Right lobe of liver (tissue), 4 donors: Measurements from ENCODE around the gene NTMT2.

Experiments
- CTCF ChIP-seq, 4 donors: fragments of 200-600 bp in 3 of 4; fragments of 450-650 bp in 1 of 4; IDR thresholded peaks; one replicate each; pipeline versions ENCODE4 v1.5.1 to v1.8.0; 2016 to 2022; ENCODE audit warnings: antibody characterized with exemption in 4 of 4, mild to moderate bottlenecking in 2 of 4
- POLR2A ChIP-seq: fragments of 450-650 bp; IDR thresholded peaks from one replicate; pipeline ENCODE4 v1.6.1; 2017; ENCODE audit warnings: antibody characterized with exemption, mild to moderate bottlenecking
- donor health status: DM: no; HTN: no; CAD: no.
- donor health status: DM: no; HTN: no; CAD: no.
- donor health status: DM: no; HTN: yes; CAD: no.

DNA sequence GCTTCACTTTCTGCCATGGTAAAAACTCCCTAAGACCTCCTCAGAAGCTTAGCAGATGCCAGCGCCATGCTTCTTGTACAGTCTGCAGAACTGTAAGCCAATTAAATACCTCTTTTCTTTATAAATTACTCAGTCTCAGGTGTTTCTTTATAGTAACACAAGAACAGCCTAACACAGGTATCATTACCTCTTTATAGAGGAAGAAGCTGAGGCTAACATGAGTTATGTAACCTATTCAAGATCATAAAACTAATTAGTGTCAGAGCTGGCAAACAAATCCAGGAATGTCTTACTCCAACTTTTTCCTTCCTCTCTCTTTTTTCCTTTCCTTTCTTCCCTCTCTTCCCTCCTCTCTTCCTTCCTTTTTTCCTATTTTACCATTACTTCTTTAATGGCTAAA lies 9.3 kb downstream of the NTMT2 start:
- TF ChIP-seq CTCF (IDR thresholded peaks at IDR 0.05) (no peak), POLR2A (no peak)
